ENCODE measurements around the gene BIRC3.

The BIRC3 gene

GRCh38 chr11:102317099-102317767 lies at the start of gene BIRC3:
BIRC3 (plus strand) TSS chr11:102317484; CDS start chr11:102324510, 7,026 bp downstream.
- peak; percentile 48 for DNase-seq (ENCODE audit: low spot score)

GRCh38 chr11:102267609-102268008 lies 49.7 kb upstream of the BIRC3 start:
- DNase-seq (ENCODE audit: low spot score), result no peak

- peak; percentile 54 for DNase-seq (ENCODE audit: low spot score)
These were observed 49.0 kb upstream of the BIRC3 start for GRCh38 chr11:102268083-102268984.

- DNase-seq (ENCODE audit: low spot score), result no peak
These were observed 48.3 kb upstream of the BIRC3 start for GRCh38 chr11:102268985-102269470.

- DNase-seq (ENCODE audit: low spot score), result no peak
These were observed 47.4 kb upstream of the BIRC3 start for GRCh38 chr11:102269927-102270326.

- DNase-seq (ENCODE audit: low spot score), result no peak
These were observed 45.0 kb upstream of the BIRC3 start for GRCh38 chr11:102272047-102272824.

GRCh38 chr11:102274628-102275027 lies 42.7 kb upstream of the BIRC3 start:
- DNase-seq (ENCODE audit: low spot score), result no peak

GRCh38 chr11:102276362-102276761 lies 40.9 kb upstream of the BIRC3 start:
- no peak for DNase-seq (ENCODE audit: low spot score)

- DNase-seq (ENCODE audit: low spot score), result no peak
These were observed 40.5 kb upstream of the BIRC3 start for GRCh38 chr11:102276783-102277182.

- no peak for DNase-seq (ENCODE audit: low spot score)
These were observed 37.6 kb upstream of the BIRC3 start for GRCh38 chr11:102279641-102280170.

- DNase-seq (ENCODE audit: low spot score), result no peak
These were observed 36.9 kb upstream of the BIRC3 start for GRCh38 chr11:102280245-102280833.

- DNase-seq (ENCODE audit: low spot score), result no peak
These were observed 34.2 kb upstream of the BIRC3 start for GRCh38 chr11:102283116-102283485.

GRCh38 chr11:102284008-102284407 lies 33.3 kb upstream of the BIRC3 start:
- DNase-seq (ENCODE audit: low spot score), result no peak

- DNase-seq (ENCODE audit: low spot score), result no peak
These were observed 31.0 kb upstream of the BIRC3 start for GRCh38 chr11:102286292-102286691.

- DNase-seq (ENCODE audit: low spot score), result peak; percentile 71
These were observed 29.1 kb upstream of the BIRC3 start for GRCh38 chr11:102287964-102288724.

- no peak for DNase-seq (ENCODE audit: low spot score)
These were observed 28.6 kb upstream of the BIRC3 start for GRCh38 chr11:102288725-102289083.

GRCh38 chr11:102289592-102289991 lies 27.7 kb upstream of the BIRC3 start:
- DNase-seq (ENCODE audit: low spot score), result no peak

GRCh38 chr11:102291831-102292230 lies 25.5 kb upstream of the BIRC3 start:
- no peak for DNase-seq (ENCODE audit: low spot score)

GRCh38 chr11:102292933-102293332 lies 24.4 kb upstream of the BIRC3 start:
- no peak for DNase-seq (ENCODE audit: low spot score)

GRCh38 chr11:102293873-102294601 lies 23.2 kb upstream of the BIRC3 start:
- DNase-seq (ENCODE audit: low spot score), result no peak

Data from D341Med (cell line).